ENCODE results near the gene FCRL1. TPM values are rescaled to one million over a fixed set of nuclear protein-coding genes. Genes with fewer than 3 reads are reported as not detected.

Gene FCRL1
- total RNA-seq, 4 donors from 2014 or later = not detected

DNA sequence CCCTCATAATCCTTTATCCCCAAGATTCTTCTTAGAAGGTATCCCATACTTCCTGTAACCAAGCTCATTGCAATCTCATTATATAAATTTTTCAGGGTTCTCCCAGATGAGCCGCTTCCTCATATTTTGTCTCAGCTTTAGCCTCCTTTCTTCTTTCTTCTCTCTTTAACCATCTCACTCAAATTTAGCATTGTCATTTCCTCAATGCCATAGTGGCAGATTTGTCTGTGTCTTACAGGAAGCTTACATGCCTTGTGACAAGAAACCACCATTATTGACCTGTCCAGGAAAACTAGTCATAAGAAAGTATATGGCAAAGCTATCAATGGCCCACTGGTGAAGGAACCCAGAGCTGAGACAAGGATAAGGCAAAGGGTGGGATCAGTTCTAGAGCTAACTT lies 37.0 kb downstream of the FCRL1 start:
- H3K9me3 ChIP-seq = no peaks in the 10 kb centered on the region
- no peaks in the 10 kb centered on the region for H3K27me3 ChIP-seq
- DNase-seq (ENCODE audit: low spot score in 2 of 2) = no peak
- H3K27ac ChIP-seq = no peak overlapping the region
- no peaks in the 10 kb centered on the region for H3K4me1 ChIP-seq
- TF ChIP-seq, protein P1, sequence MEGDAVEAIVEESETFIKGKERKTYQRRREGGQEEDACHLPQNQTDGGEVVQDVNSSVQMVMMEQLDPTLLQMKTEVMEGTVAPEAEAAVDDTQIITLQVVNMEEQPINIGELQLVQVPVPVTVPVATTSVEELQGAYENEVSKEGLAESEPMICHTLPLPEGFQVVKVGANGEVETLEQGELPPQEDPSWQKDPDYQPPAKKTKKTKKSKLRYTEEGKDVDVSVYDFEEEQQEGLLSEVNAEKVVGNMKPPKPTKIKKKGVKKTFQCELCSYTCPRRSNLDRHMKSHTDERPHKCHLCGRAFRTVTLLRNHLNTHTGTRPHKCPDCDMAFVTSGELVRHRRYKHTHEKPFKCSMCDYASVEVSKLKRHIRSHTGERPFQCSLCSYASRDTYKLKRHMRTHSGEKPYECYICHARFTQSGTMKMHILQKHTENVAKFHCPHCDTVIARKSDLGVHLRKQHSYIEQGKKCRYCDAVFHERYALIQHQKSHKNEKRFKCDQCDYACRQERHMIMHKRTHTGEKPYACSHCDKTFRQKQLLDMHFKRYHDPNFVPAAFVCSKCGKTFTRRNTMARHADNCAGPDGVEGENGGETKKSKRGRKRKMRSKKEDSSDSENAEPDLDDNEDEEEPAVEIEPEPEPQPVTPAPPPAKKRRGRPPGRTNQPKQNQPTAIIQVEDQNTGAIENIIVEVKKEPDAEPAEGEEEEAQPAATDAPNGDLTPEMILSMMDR (IDR thresholded peaks at IDR 0.05) = no peak
- TF ChIP-seq POLR2A (IDR thresholded peaks at IDR 0.05) = no peak
- no peak overlapping the region for H3K4me3 ChIP-seq
- 73% methylated on average over 1 of the region's 1 CpG for WGBS, 2 donors
- H3K36me3 ChIP-seq = no peaks in the 10 kb centered on the region

DNA sequence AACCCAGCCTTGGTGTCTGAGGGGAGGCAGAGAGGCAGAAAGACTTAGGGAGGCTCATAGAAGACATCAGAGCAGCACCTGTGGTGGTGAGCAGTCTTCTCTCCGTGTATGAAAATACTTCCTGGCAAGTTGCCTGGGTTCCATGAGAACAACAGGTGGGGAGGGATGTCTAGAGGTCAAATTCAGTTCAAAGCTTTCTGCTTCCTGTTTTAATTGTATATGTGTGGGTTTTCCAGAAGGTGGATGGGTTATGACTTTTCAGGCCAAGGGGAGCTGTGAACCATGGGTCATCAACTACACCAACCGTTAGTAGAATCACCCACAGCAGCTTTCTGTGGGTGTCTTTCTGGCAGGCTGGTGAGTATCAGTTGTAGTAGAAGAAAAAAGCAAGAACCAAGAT lies 38.9 kb downstream of the FCRL1 start:
- Histone ChIP-seq H3K36me3 (no peaks in the 10 kb centered on the region), H3K27ac (no peak overlapping the region), H3K4me1 (no peaks in the 10 kb centered on the region), H3K4me3 (no peak overlapping the region), H3K9me3 (no peaks in the 10 kb centered on the region), H3K27me3 (no peaks in the 10 kb centered on the region)
- 37 to 50% methylated on average over 2 of the region's 2 CpGs for WGBS, 2 donors
- DNase-seq (ENCODE audit: low spot score in 2 of 2) = no peak
- TF ChIP-seq POLR2A (IDR thresholded peaks at IDR 0.05) (no peak), EP300 (IDR thresholded peaks at IDR 0.05) (no peak)

DNA sequence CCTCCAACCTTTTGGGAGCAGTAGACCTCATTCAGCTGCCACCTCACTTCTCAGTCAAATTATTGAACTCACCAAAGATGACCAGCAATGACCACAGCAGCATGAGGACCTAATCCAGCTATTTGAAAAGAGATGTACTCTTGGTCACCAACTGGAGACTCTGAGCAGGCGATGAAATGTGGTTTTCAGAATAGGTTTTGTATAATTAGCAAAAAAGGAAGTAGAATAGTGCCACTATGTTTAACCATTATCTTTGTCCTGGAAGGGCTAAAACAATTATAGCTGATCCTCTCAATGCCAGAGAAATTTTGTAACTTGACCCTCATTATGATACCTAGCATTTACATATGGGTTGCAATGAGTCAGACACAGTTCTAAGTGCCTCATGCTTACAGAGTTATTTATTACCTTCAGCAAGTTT lies 42.9 kb downstream of the FCRL1 start, which contains the start of gene FCRL2:
TSS of gene FCRL2 (minus strand) at position 162 of the 421 bp plus-strand sequence. CDS start at position 103, 59 bp downstream.
- peak within 1 kb of the TSS in 1 of 4 donors; percentile 26 for H3K4me3 ChIP-seq
- WGBS, 2 donors = 73 to 90% methylated on average over 1 of the region's 1 CpG
- no peaks in the 10 kb centered on the region for H3K36me3 ChIP-seq
- H3K27ac ChIP-seq = no peak within 1 kb of the TSS
- TF ChIP-seq EP300 (IDR thresholded peaks at IDR 0.05) = no peak
- TF ChIP-seq POLR2A (IDR thresholded peaks at IDR 0.05) = no peak
- no peak for DNase-seq (ENCODE audit: low spot score in 2 of 2)
- no peaks in the 10 kb centered on the region for H3K27me3 ChIP-seq
- H3K4me1 ChIP-seq = no peaks in the 10 kb centered on the region
- H3K9me3 ChIP-seq = no peaks in the 10 kb centered on the region

GRCh38 chr1:157775101-157775870 lies 44.6 kb downstream of the FCRL1 start:
- TF ChIP-seq EP300 (IDR thresholded peaks at IDR 0.05) (no peak), POLR2A (IDR thresholded peaks at IDR 0.05) (no peak)
- TF ChIP-seq, protein P1 (IDR thresholded peaks at IDR 0.05) = no peak
- no peak for DNase-seq (ENCODE audit: low spot score in 2 of 2)
- 58 to 61% methylated on average over 4 of the region's 4 CpGs for WGBS, 2 donors

GRCh38 chr1:157774412-157774811 lies 45.5 kb downstream of the FCRL1 start:
- TF ChIP-seq, protein P1 (IDR thresholded peaks at IDR 0.05) = no peak
- TF ChIP-seq POLR2A (IDR thresholded peaks at IDR 0.05) (no peak), EP300 (IDR thresholded peaks at IDR 0.05) (no peak)
- no peaks in the 10 kb centered on the region for H3K9me3 ChIP-seq
- no peak overlapping the region for H3K27ac ChIP-seq
- no peak for DNase-seq (ENCODE audit: low spot score in 2 of 2)
- H3K4me3 ChIP-seq = no peak overlapping the region
- H3K4me1 ChIP-seq = no peaks in the 10 kb centered on the region
- no peaks in the 10 kb centered on the region for H3K36me3 ChIP-seq
- H3K27me3 ChIP-seq = no peaks in the 10 kb centered on the region
- 75 to 77% methylated on average over 2 of the region's 2 CpGs for WGBS, 2 donors

More at GRCh38 chr1:157775101-157775870, 44.6 kb downstream of the FCRL1 start:
- Histone ChIP-seq H3K27ac (no peak overlapping the region), H3K36me3 (no peaks in the 10 kb centered on the region), H3K4me1 (no peaks in the 10 kb centered on the region), H3K27me3 (no peaks in the 10 kb centered on the region), H3K9me3 (no peaks in the 10 kb centered on the region), H3K4me3 (no peak overlapping the region)

DNA sequence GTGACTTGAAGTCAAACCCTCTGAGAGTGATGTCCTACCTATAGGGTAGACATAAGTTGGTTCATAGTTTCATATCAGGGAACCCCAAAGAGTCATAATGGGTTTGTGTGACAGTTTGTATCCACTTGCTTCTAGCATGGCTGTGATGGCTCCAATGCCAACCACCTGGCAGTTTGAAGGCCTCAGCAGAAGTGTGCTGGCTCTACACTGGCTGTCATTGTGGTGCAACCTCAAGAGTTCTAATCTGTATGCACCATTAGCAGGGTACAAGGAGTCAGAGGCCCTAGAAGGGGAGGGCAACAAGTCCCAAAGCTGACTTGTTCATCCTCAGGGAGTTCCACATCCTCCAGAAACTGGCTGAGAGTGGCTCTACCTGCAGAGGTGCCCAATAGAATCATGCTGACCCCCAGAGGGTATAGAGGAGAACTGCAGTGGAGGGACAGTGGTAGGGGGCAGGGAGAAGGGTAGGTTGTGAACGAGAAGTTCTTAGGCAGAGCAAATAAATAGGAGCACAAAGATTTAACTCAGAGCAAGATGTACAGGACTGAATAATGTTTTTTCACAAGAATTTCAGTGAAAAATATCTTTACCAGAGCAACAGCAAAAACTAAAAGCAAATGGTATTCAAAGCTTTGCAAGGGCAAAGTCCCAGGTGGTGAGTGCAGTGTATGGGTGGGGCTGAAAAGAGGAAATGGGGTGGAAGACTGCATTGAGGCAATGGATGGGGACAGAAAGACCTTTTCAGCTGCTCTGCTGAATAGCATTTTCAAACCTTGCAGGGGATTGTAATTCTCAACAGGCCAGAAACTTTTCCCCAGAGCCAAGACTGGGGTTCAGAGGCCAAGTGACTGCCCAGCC lies 46.2 kb downstream of the FCRL1 start:
- Histone ChIP-seq H3K36me3 (no peaks in the 10 kb centered on the region), H3K9me3 (no peaks in the 10 kb centered on the region), H3K27ac (no peak overlapping the region), H3K4me3 (no peak overlapping the region), H3K27me3 (no peaks in the 10 kb centered on the region), H3K4me1 (no peaks in the 10 kb centered on the region)
- TF ChIP-seq POLR2A (IDR thresholded peaks at IDR 0.05) = no peak
- TF ChIP-seq, protein P1 (IDR thresholded peaks at IDR 0.05) = peak in 1 of 5 experiments; percentile 38
- TF ChIP-seq EP300 (IDR thresholded peaks at IDR 0.05) = no peak
- no peak for DNase-seq (ENCODE audit: low spot score in 2 of 2)
- 19 to 32% methylated on average over 1 of the region's 1 CpG for WGBS, 2 donors

Measured in tibial nerve (tissue), 4 donors.